ENCODE measurements around the gene IGFL2.
"Not testable (repeated sequence)": the region's sequence is repeated elsewhere in the genome, so short reads cannot be mapped to it uniquely, and the experiment has no call there.

The IGFL2 gene

GRCh38 chr19:46142294-46142693 is 5.7 kb upstream of the IGFL2 start:
- DNase-seq (ENCODE audit: low read depth in 2 of 2): no peak

GRCh38 chr19:46144756-46145155 is 3.3 kb upstream of the IGFL2 start:
- DNase-seq (ENCODE audit: low read depth in 2 of 2): no peak

GRCh38 chr19:46147166-46147740 is 785 bp upstream of the IGFL2 start:
- DNase-seq (ENCODE audit: low read depth in 2 of 2): no peak

- DNase-seq (ENCODE audit: low read depth in 2 of 2): no peak
Measured at GRCh38 chr19:46150606-46151005, 2.6 kb downstream of the IGFL2 start.

- DNase-seq (ENCODE audit: low read depth in 2 of 2): no peak
Measured at GRCh38 chr19:46155237-46155636, 7.2 kb downstream of the IGFL2 start.

- no peak for DNase-seq (ENCODE audit: low read depth in 2 of 2)
Measured at GRCh38 chr19:46159418-46160232, 11.6 kb downstream of the IGFL2 start.

GRCh38 chr19:46160233-46160775 is 12.3 kb downstream of the IGFL2 start:
- DNase-seq (ENCODE audit: low read depth in 2 of 2): no peak

DNA sequence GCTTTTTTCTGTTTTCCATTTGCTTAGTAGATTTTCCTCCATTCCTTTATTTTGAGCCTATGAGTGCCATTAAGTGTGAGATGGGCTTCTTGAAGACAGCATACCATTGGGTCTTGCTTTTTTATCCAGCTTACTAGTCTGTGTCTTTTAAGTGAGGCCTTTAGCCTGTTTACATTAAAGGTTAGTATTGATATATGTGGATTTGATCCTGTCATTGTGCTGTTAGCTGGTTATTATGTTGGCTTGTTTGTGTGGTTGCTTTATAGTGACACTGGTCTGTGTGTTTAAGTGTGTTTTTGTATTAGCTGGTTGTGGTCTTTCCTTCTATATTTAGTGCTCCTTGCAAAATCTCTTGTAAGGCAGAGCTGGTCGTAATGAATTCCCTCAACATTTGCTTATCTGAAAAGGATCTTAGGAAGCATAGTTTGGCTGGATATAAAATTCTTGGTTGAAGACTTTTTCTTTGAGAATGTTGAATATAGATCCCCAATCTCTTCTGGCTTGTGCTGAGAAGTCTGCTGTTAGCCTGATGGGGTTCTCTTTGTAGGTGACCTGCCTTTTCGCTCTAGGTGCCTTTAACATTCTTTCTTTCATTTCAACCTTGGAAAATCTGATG is 13.7 kb downstream of the IGFL2 start:
- DNase-seq (ENCODE audit: low read depth in 2 of 2): not testable (repeated sequence)

GRCh38 chr19:46162731-46163130 is 14.7 kb downstream of the IGFL2 start:
- DNase-seq (ENCODE audit: low read depth in 2 of 2): no peak

DNA sequence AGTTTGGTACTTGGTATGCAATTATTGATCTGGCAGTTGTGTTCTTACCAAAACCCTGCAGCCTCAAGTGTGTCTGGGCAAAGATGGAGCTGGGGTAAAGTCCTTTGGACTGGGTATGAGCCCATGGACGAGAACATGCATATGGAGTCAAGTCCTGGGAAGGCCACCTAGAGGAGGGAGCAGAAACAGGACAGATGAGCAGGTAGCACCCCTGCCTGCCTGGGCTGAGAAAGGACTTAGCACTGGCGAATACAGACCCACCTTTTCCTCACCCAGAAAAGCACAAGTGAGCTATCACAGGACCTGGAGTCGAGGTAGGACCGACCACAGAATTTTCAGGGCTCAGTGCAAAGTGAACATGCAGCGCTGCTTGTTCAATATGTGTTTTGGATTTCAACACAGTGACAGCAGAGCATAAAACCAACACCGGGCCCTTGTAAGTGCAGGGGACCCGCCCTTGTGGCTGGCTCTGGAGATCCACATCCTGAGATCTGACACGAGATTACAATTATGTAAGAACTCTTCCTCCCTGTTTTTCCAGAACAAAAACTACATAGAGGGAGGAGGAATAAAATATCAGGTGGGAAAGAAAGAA is 25.9 kb downstream of the IGFL2 start:
- DNase-seq (ENCODE audit: low read depth in 2 of 2): no peak

DNA sequence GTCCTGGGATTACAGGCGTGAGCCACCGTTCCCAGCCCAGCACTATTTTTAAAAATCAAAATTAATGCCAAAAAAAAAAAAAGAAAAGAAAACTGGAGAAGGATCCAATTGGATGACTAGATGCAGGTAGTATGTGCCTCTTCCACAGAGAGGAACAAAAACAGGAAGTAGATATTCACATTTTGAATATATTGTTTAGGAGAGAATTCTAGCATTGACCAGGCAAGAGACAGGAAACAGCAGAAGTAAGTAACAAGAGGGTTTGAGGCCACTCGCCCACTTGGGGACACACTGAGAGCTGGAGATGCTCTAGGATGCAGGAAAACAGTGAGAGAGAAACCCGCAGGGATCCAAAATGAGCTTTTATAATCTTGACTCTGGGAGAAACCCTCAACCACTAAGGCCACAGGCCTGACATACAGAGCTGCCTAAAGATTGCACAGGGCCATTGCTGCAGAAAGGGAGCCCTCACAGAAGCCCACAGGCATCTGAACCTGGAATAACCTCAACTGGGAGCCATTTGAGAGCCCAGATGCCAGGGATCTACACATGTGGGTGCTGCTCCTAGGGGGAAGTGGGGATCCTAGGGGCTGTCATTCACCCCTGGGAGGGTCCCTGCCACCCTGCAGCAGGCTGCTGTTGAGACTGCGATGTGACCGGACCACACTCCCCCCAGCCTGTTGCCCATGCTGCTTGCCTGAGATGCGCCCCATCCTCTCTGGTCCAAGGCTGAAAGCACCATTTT is 28.2 kb downstream of the IGFL2 start:
- DNase-seq (ENCODE audit: low read depth in 2 of 2): no peak

DNA sequence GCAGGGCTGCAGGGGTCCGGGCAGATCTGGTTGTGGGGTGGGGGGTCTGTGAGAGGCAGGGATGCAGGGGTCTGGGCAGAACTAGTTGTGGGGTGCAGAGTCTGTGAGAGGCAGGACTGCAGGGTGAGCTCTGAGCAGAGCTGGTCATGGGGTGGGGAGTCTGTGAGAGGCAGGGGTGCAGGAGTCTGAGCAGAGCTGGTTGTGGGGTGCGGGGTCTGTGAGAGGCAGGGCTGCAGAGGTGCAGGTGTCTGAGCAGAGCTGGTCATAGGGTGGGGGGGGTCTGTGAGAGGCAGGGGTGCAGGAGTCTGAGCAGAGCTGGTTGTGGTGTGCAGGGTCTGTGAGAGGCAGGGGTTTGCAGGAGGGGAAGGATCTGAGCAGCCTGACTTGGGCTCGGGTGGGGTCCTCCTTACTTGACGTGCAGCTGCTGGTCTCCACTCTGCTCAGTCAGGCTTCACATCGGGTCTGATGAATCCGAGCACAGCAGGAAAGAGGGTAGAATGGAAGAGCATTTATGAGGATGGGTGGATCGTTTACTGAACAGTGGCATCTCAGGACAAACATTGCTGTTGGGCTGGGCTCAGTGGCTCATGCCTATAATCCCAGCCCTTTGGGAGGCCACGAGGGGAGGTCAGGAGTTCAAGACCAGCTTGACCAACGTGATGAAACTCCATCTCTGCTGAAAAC is 31.2 kb downstream of the IGFL2 start:
- no peak for DNase-seq (ENCODE audit: low read depth in 2 of 2)

DNA sequence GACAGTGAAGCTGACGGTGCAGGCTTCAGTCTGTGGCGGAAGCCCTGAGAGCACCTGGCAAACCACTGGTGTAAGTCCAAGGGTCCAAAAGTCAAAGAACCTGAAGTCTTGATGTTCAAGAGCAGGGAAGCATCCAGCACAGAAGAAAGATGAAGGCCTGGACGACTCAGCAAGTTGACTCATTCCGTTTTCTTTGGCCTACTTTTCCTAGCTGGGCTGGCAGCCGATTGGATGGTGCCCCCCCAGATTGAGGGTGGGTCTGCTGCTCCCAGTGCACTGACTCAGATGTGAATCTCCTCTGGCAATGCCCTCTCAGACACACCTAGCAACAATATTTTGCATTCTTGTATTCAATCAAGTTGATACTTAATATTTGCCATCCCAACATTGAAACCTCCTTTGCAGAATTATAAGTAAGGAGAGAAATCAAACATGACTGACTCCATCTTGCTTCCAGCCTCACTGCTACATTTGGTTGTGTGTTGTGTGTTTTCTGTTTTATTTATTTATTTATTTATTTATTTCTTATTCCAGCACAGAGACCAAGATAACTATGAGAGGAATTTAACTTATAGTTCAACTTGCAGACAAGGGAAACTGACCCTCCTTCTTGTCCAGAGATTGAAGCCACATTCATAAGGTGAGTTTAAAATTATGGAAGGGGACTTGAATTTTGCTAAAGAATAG is 32.8 kb downstream of the IGFL2 start:
- DNase-seq (ENCODE audit: low read depth in 2 of 2): no peak

GRCh38 chr19:46181388-46181779 is 33.3 kb downstream of the IGFL2 start:
- DNase-seq (ENCODE audit: low read depth in 2 of 2): no peak

GRCh38 chr19:46182476-46182875 is 34.4 kb downstream of the IGFL2 start:
- no peak for DNase-seq (ENCODE audit: low read depth in 2 of 2)

GRCh38 chr19:46184775-46185710 is 37.0 kb downstream of the IGFL2 start:
- not testable (repeated sequence) for DNase-seq (ENCODE audit: low read depth in 2 of 2)

- DNase-seq (ENCODE audit: low read depth in 2 of 2): no peak
Measured at GRCh38 chr19:46186101-46186716, 38.2 kb downstream of the IGFL2 start.

DNA sequence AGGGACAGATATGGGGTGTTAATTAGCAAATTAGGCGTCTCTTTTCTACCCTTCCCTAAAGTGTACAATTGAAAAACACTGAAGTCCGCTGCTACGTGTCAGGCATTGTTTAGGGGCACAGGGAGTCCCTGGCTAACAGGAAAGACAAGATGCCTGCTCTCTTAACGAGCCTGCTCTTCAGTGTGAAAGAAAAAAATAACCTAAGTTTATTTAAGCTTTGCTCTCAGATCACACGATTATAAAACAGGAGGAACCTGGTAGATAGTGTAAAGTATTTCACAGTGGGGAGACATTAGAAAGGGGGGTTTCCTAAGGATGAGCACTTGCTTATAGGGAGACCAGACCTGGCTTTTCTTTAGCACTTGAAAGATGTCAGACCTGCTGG is 38.7 kb downstream of the IGFL2 start:
- no peak for DNase-seq (ENCODE audit: low read depth in 2 of 2)

All from activated CD4-positive, alpha-beta T cell treated with anti-CD3 and anti-CD28 coated beads for 24 hours (primary cell).